Measurements from ENCODE around the gene PSMB1. TPM values are rescaled to one million over a fixed set of nuclear protein-coding genes. Genes with fewer than 3 reads are reported as not detected.
A peak's percentile ranks its signal among the peaks of the same experiment; 100 is the strongest.
"Not testable (repeated sequence)": the region's sequence is repeated elsewhere in the genome, so short reads cannot be mapped to it uniquely, and the experiment has no call there.

Gene PSMB1
- total RNA-seq, 6 donors from 2014 or later, result 63.9 to 203 (median 124) TPM

GRCh38 chr6:170533792-170534191 lies 19.3 kb downstream of the PSMB1 start:
- ATAC-seq (ENCODE audit: low FRiP score in 2 of 2), result no peak
- Histone ChIP-seq H3K4me3 (no peak overlapping the region), H3K27ac (no peak overlapping the region), H3K27me3 (no peaks in the 10 kb centered on the region), H3K36me3 (peaks cover 34 to 71% (median 56%) of the 10 kb centered on the region in 4 donors), H3K9me3 (no peaks in the 10 kb centered on the region), H3K4me1 (no peaks in the 10 kb centered on the region)
- WGBS, 2 donors, result 76 to 91% methylated on average over 2 of the region's 2 CpGs
- no peak for DNase-seq
- TF ChIP-seq POLR2AphosphoS5 (IDR thresholded peaks at IDR 0.05) (no peak), POLR2A (IDR thresholded peaks at IDR 0.05) (no peak), EP300 (IDR thresholded peaks at IDR 0.05) (no peak), CTCF (IDR thresholded peaks at IDR 0.05) (no peak)

- H3K36me3 ChIP-seq, result peaks cover 26 to 63% (median 49%) of the 10 kb centered on the region in 4 donors
- H3K27ac ChIP-seq, result no peak overlapping the region
- H3K4me3 ChIP-seq, result no peak overlapping the region
- no peaks in the 10 kb centered on the region for H3K27me3 ChIP-seq
- no peak for ATAC-seq (ENCODE audit: low FRiP score in 2 of 2)
- H3K9me3 ChIP-seq, result no peaks in the 10 kb centered on the region
- DNase-seq, result no peak
- TF ChIP-seq CTCF (IDR thresholded peaks at IDR 0.05), result no peak
- no peak for TF ChIP-seq EP300 (IDR thresholded peaks at IDR 0.05)
- no peak for TF ChIP-seq POLR2AphosphoS5 (IDR thresholded peaks at IDR 0.05)
- no peak for TF ChIP-seq POLR2A (IDR thresholded peaks at IDR 0.05)
- H3K4me1 ChIP-seq, result no peaks in the 10 kb centered on the region
- 84 to 89% methylated on average over 6 to 7 of the region's 7 CpGs for WGBS, 2 donors
Observed at GRCh38 chr6:170532867-170533488, 20.1 kb downstream of the PSMB1 start.

- DNase-seq, result peak in 1 of 2 donors; percentile 64
- H3K27ac ChIP-seq, result no peak overlapping the region
- no peak overlapping the region for H3K4me3 ChIP-seq
- peak; percentile 64 to 84 for ATAC-seq (ENCODE audit: low FRiP score in 2 of 2)
- peaks cover 10 to 33% (median 20%) of the 10 kb centered on the region in 4 donors for H3K36me3 ChIP-seq
- TF ChIP-seq POLR2AphosphoS5 (IDR thresholded peaks at IDR 0.05) (no peak), CTCF (IDR thresholded peaks at IDR 0.05) (peak; percentile 58 to 79 (median 74))
- 53 to 57% methylated on average over 5 of the region's 5 CpGs for WGBS, 2 donors
- H3K4me1 ChIP-seq, result peaks cover 0 to 4% (median 2%) of the 10 kb centered on the region in 4 donors
- H3K9me3 ChIP-seq, result no peaks in the 10 kb centered on the region
- H3K27me3 ChIP-seq, result no peaks in the 10 kb centered on the region
Observed at GRCh38 chr6:170529839-170530469, 23.2 kb downstream of the PSMB1 start.

GRCh38 chr6:170527995-170528394 lies 25.1 kb downstream of the PSMB1 start:
- H3K27ac ChIP-seq; H3K9me3 ChIP-seq; ATAC-seq (ENCODE audit: low FRiP score in 2 of 2); H3K27me3 ChIP-seq; DNase-seq; H3K4me3 ChIP-seq: not testable (repeated sequence)
- peaks cover 9 to 17% (median 13%) of the 10 kb centered on the region in 4 donors for H3K4me1 ChIP-seq
- 83 to 90% methylated on average over 5 of the region's 5 CpGs for WGBS, 2 donors
- H3K36me3 ChIP-seq, result peaks cover 0 to 13% (median 8%) of the 10 kb centered on the region in 4 donors

- no peaks in the 10 kb centered on the region for H3K9me3 ChIP-seq
- H3K4me1 ChIP-seq, result peaks cover 16 to 22% (median 21%) of the 10 kb centered on the region in 4 donors
- no peaks in the 10 kb centered on the region for H3K36me3 ChIP-seq
- TF ChIP-seq POLR2A (IDR thresholded peaks at IDR 0.05) (no peak), CTCF (IDR thresholded peaks at IDR 0.05) (no peak), POLR2AphosphoS5 (IDR thresholded peaks at IDR 0.05) (no peak), EP300 (IDR thresholded peaks at IDR 0.05) (no peak)
- DNase-seq (no peak), ATAC-seq (ENCODE audit: low FRiP score in 2 of 2) (no peak)
- no peak overlapping the region for H3K27ac ChIP-seq
- WGBS, 2 donors, result 57 to 60% methylated on average over 7 of the region's 7 CpGs
- no peaks in the 10 kb centered on the region for H3K27me3 ChIP-seq
- H3K4me3 ChIP-seq, result no peak overlapping the region
Observed at GRCh38 chr6:170525795-170526194, 27.3 kb downstream of the PSMB1 start.
